Rectal smooth muscle tissue (tissue), 1 donor: Measurements from ENCODE around the gene SLC4A4.

Source experiments
- H3K27ac ChIP-seq: one replicate; pipeline ENCODE4 v1.7.0; 2013; ENCODE audit warnings: low read depth, low read length, inconsistent platforms
- H3K27me3 ChIP-seq: one replicate; pipeline ENCODE4 v1.7.0; 2013; ENCODE audit warnings: low read length; ENCODE audit not compliant: control insufficient read depth, insufficient read depth
- H3K36me3 ChIP-seq: one replicate; pipeline ENCODE4 v1.7.0; 2013; ENCODE audit warnings: low read length; ENCODE audit not compliant: control insufficient read depth, insufficient read depth
- H3K4me1 ChIP-seq: one replicate; pipeline ENCODE4 v1.7.0; 2013; ENCODE audit warnings: low read length; ENCODE audit not compliant: control insufficient read depth, insufficient read depth
- H3K4me3 ChIP-seq: one replicate; pipeline ENCODE4 v1.7.0; 2013; ENCODE audit warnings: low read length
- H3K9ac ChIP-seq: one replicate; pipeline ENCODE4 v1.7.0; 2013; ENCODE audit warnings: low read length

Gene SLC4A4

GRCh38 chr4:71322425-71322824, 16.4 kb upstream of the SLC4A4 start:
- Histone ChIP-seq H3K27ac (no peak overlapping the region), H3K27me3 (no peaks in the 10 kb centered on the region), H3K9ac (no peak overlapping the region), H3K4me1 (no peaks in the 10 kb centered on the region), H3K4me3 (no peak overlapping the region), H3K36me3 (no peaks in the 10 kb centered on the region)

- Histone ChIP-seq H3K4me3 (no peak overlapping the region), H3K9ac (no peak overlapping the region), H3K27ac (no peak overlapping the region), H3K4me1 (no peaks in the 10 kb centered on the region), H3K36me3 (no peaks in the 10 kb centered on the region), H3K27me3 (no peaks in the 10 kb centered on the region)
These were observed 5.5 kb upstream of the SLC4A4 start for GRCh38 chr4:71333368-71333767.

GRCh38 chr4:71333960-71334359, 4.9 kb upstream of the SLC4A4 start:
- H3K4me3 ChIP-seq = no peak overlapping the region
- no peak overlapping the region for H3K27ac ChIP-seq
- no peak overlapping the region for H3K9ac ChIP-seq
- H3K27me3 ChIP-seq = no peaks in the 10 kb centered on the region
- H3K4me1 ChIP-seq = no peaks in the 10 kb centered on the region
- no peaks in the 10 kb centered on the region for H3K36me3 ChIP-seq

GRCh38 chr4:71334465-71334882, 4.3 kb upstream of the SLC4A4 start:
- H3K36me3 ChIP-seq = no peaks in the 10 kb centered on the region
- no peaks in the 10 kb centered on the region for H3K4me1 ChIP-seq
- H3K9ac ChIP-seq = no peak overlapping the region
- H3K27me3 ChIP-seq = no peaks in the 10 kb centered on the region
- H3K4me3 ChIP-seq = no peak overlapping the region
- H3K27ac ChIP-seq = no peak overlapping the region

- Histone ChIP-seq H3K9ac (no peak overlapping the region), H3K36me3 (no peaks in the 10 kb centered on the region), H3K4me3 (no peak overlapping the region), H3K27me3 (no peaks in the 10 kb centered on the region), H3K27ac (no peak overlapping the region), H3K4me1 (no peaks in the 10 kb centered on the region)
These were observed 5.0 kb downstream of the SLC4A4 start for GRCh38 chr4:71343670-71344466.

- H3K4me1 ChIP-seq = no peaks in the 10 kb centered on the region
- H3K4me3 ChIP-seq = no peak overlapping the region
- H3K27me3 ChIP-seq = no peaks in the 10 kb centered on the region
- H3K9ac ChIP-seq = no peak overlapping the region
- no peak overlapping the region for H3K27ac ChIP-seq
- H3K36me3 ChIP-seq = peaks cover 3% of the 10 kb centered on the region
These were observed 7.9 kb downstream of the SLC4A4 start for GRCh38 chr4:71346710-71347109.

GRCh38 chr4:71348586-71348985, 9.8 kb downstream of the SLC4A4 start:
- Histone ChIP-seq H3K27me3 (no peaks in the 10 kb centered on the region), H3K4me3 (no peak overlapping the region), H3K27ac (no peak overlapping the region), H3K36me3 (peaks cover 3% of the 10 kb centered on the region), H3K4me1 (no peaks in the 10 kb centered on the region), H3K9ac (no peak overlapping the region)

GRCh38 chr4:71355045-71355444, 16.2 kb downstream of the SLC4A4 start:
- Histone ChIP-seq H3K4me1 (no peaks in the 10 kb centered on the region), H3K27me3 (no peaks in the 10 kb centered on the region), H3K9ac (no peak overlapping the region), H3K36me3 (peaks cover 3% of the 10 kb centered on the region), H3K4me3 (no peak overlapping the region), H3K27ac (no peak overlapping the region)

GRCh38 chr4:71355971-71356370, 17.2 kb downstream of the SLC4A4 start:
- Histone ChIP-seq H3K9ac (no peak overlapping the region), H3K36me3 (peaks cover 1% of the 10 kb centered on the region), H3K27me3 (no peaks in the 10 kb centered on the region), H3K4me1 (no peaks in the 10 kb centered on the region), H3K4me3 (no peak overlapping the region), H3K27ac (no peak overlapping the region)

GRCh38 chr4:71356924-71357663, 18.3 kb downstream of the SLC4A4 start:
- no peaks in the 10 kb centered on the region for H3K36me3 ChIP-seq
- no peaks in the 10 kb centered on the region for H3K4me1 ChIP-seq
- no peaks in the 10 kb centered on the region for H3K27me3 ChIP-seq
- H3K27ac ChIP-seq = no peak overlapping the region
- no peak overlapping the region for H3K9ac ChIP-seq
- H3K4me3 ChIP-seq = no peak overlapping the region

- H3K9ac ChIP-seq = no peak overlapping the region
- H3K4me3 ChIP-seq = no peak overlapping the region
- H3K4me1 ChIP-seq = no peaks in the 10 kb centered on the region
- no peak overlapping the region for H3K27ac ChIP-seq
- H3K27me3 ChIP-seq = no peaks in the 10 kb centered on the region
- no peaks in the 10 kb centered on the region for H3K36me3 ChIP-seq
These were observed 22.0 kb downstream of the SLC4A4 start for GRCh38 chr4:71360844-71361243.

GRCh38 chr4:71361476-71361875, 22.7 kb downstream of the SLC4A4 start:
- H3K36me3 ChIP-seq = no peaks in the 10 kb centered on the region
- no peak overlapping the region for H3K9ac ChIP-seq
- no peaks in the 10 kb centered on the region for H3K4me1 ChIP-seq
- H3K27me3 ChIP-seq = no peaks in the 10 kb centered on the region
- H3K4me3 ChIP-seq = no peak overlapping the region
- H3K27ac ChIP-seq = no peak overlapping the region

GRCh38 chr4:71366766-71367165, 27.9 kb downstream of the SLC4A4 start:
- H3K36me3 ChIP-seq = no peaks in the 10 kb centered on the region
- H3K27me3 ChIP-seq = no peaks in the 10 kb centered on the region
- H3K4me3 ChIP-seq = no peak overlapping the region
- no peaks in the 10 kb centered on the region for H3K4me1 ChIP-seq
- no peak overlapping the region for H3K27ac ChIP-seq
- no peak overlapping the region for H3K9ac ChIP-seq
